GM10266 (cell line): ENCODE measurements around the gene NKX2-4.

ENCODE experiments used
- DNase-seq: peaks from one replicate; pipeline ENCODE4 v3.0.0; 2012; ENCODE audit errors: extremely low spot score
- TF ChIP-seq, protein P1 (sequence below): IDR thresholded peaks from 2 replicates; pipeline ENCODE4 v1.5.1; 2012; ENCODE audit warnings: mild to moderate bottlenecking, low read depth; ENCODE audit not compliant: control insufficient read depth, insufficient read depth; ENCODE audit errors: missing control alignments

The NKX2-4 gene

DNA sequence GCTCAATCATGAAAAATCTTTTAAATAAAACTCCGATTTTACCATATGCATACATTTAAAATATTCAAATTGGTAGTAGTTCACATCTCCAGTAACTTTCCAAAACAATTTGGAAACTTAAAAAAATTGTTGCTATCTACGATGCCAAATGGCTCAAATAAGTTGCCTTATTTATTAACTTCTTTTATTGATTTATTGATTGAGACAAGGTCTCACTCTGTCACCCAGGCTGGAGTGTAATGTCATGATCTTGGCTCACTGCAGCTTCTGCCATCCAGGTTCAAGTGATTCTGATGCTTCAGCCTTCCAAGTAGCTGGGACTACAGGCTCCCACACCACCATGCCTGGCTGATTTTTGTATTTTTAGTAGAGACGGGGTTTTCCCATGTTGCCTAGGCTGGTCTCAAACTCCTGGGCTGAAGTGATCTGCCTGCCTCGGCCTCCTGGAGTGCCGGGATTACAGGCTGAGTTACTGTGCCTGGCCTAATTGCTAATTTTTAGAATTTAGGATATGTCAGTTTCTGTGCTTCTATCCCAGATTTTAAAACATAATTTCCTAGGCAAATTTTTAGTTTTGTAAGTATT, 12.9 kb downstream of the NKX2-4 start:
- no peak for DNase-seq
- TF ChIP-seq, protein P1, sequence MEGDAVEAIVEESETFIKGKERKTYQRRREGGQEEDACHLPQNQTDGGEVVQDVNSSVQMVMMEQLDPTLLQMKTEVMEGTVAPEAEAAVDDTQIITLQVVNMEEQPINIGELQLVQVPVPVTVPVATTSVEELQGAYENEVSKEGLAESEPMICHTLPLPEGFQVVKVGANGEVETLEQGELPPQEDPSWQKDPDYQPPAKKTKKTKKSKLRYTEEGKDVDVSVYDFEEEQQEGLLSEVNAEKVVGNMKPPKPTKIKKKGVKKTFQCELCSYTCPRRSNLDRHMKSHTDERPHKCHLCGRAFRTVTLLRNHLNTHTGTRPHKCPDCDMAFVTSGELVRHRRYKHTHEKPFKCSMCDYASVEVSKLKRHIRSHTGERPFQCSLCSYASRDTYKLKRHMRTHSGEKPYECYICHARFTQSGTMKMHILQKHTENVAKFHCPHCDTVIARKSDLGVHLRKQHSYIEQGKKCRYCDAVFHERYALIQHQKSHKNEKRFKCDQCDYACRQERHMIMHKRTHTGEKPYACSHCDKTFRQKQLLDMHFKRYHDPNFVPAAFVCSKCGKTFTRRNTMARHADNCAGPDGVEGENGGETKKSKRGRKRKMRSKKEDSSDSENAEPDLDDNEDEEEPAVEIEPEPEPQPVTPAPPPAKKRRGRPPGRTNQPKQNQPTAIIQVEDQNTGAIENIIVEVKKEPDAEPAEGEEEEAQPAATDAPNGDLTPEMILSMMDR = no peak

DNA sequence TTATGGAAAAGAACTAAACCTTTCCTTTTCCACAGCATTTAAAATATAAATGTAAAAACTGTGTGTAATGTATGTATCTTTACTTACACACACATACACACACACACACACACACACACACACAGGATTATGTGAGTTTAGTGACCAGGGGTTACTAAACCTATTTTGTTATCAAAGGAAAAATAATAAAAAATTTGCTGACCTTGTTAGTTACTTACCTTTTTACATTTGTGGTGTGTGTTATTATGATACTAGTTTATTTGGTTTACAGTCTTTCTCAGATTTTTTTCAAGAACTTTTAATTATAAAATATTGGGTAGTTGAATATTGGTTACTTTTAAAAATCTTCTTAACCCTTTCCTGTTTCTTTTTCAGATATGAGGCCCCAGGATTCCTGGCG, 15.7 kb downstream of the NKX2-4 start:
- no peak for DNase-seq

DNA sequence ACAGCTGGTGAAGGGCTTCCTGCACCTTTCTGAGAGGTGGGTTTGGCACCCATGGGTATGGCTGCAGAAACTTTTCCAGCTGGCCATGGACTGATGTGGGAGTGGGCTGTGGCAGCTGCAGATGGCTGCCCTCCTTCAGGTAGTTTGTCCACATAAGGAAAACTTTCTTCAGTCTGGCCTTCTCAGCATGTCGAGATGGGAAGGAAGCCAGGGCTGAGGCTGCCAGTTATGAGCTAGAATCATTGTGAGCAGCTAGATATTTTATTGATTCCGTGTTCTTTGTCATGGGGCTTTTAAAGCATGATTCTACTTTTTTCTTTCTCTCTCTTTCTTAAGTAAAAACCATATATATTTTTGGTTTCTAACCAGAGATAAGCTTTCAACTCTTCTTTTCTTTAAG, 16.6 kb downstream of the NKX2-4 start:
- no peak for DNase-seq
- TF ChIP-seq, protein P1 = no peak

More for the DNA sequence above, 15.7 kb downstream of the NKX2-4 start:
- TF ChIP-seq, protein P1 = no peak

DNA sequence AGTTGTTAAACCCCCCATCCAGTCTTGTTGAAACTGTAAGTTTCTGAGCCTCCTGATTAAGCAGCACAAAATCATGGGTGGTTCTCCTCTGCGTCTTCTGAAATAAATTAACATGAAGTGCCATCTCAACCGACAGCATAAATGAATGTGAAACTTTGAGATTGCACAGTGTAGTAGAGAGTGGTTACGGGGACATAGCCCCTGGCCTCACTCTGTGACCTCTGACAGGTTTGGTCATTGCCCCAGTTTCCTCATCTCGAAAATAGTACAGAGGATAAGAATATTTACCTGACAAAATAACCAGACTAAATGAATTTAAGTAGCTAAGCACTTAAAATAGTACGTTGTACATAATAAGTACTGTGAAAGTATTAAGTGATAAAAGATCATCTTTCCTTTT, 19.1 kb downstream of the NKX2-4 start:
- DNase-seq = no peak
- TF ChIP-seq, protein P1 = no peak

DNA sequence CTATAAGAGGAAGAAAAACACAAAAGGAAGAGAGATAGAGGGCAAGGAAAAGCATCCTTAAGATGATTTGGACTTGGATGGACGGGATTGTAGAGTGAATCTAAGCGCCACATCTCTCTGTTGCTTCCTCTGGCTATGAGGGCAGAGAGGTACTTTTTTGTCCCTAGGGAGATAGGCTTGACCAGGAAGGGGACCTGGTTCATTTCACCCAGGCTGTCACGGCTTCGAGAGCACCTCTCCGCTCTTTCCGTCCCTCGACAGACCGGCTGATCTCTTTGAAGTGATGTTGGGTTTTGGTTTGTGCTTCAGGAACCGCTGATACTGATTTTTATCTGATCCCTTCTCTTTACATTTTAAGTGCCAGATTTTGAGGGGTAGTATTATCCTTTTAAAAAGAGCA, 19.6 kb downstream of the NKX2-4 start:
- DNase-seq = no peak
- TF ChIP-seq, protein P1 = no peak

DNA sequence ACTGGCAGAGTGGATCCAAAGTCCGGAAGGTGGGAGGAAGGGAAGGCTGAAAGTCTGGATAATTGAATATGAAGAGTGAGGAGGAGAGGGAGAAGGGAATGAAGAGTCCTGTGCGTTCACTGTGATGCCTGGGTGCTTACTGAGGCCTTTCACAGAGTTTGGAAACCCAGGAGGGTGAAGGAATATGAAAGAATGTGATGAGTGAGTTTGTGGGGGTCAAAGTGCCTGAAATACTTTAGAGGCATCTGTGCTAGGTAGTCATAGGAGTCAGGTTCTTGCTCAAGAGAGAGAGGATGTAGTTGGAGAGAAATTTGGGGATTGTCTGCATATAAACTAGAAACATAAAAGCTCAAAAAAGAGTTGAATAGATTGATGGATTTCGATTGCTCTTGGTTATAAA, 20.7 kb downstream of the NKX2-4 start:
- TF ChIP-seq, protein P1 = no peak
- DNase-seq = no peak

DNA sequence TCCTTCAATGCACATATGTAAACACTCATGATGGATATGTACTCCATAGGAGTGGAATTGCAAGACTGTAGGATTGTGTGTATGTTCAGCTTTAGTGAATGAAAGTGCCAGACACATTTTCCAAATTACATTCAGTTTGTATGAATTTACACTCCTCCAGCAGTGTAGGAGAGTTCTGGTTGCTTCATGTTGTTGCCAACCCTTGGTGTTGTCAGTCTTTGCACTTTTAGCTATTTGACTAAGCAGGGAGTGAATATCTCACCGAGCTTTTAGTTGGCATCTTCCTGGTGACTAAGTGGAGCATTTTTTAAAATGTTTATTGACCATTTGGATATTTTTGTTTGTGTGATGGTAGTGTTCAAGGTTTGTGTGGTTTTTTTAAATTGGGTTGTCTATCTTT, 23.9 kb downstream of the NKX2-4 start:
- no peak for DNase-seq
- TF ChIP-seq, protein P1 = no peak
